Stomach (tissue), 4 donors: ENCODE results near the gene PTPRM.

ENCODE experiments used
- CTCF ChIP-seq, 7 experiments: fragments of 450-650 bp in 4 of 7; fragments of 200-600 bp in 3 of 7; sonication (generic) in 3 of 7; IDR thresholded peaks; one replicate each; pipeline ENCODE4 v1.5.1; 2016 to 2019; ENCODE audit warnings: antibody characterized with exemption in 7 of 7, control low read depth in 2 of 7, mild to moderate bottlenecking in 1 of 7
- POLR2A ChIP-seq, 4 donors: fragments of 450-650 bp; IDR thresholded peaks; one replicate each; pipeline ENCODE4 v1.6.1; 2016; ENCODE audit warnings: antibody characterized with exemption in 4 of 4, control low read depth in 2 of 4, mild to moderate bottlenecking in 1 of 4, moderate library complexity in 1 of 4
- POLR2AphosphoS5 ChIP-seq, 3 donors: sonication (generic); formaldehyde crosslinking; IDR thresholded peaks; one replicate each; pipeline ENCODE4 v1.6.1; 2016; ENCODE audit warnings: antibody characterized with exemption in 3 of 3

DNA sequence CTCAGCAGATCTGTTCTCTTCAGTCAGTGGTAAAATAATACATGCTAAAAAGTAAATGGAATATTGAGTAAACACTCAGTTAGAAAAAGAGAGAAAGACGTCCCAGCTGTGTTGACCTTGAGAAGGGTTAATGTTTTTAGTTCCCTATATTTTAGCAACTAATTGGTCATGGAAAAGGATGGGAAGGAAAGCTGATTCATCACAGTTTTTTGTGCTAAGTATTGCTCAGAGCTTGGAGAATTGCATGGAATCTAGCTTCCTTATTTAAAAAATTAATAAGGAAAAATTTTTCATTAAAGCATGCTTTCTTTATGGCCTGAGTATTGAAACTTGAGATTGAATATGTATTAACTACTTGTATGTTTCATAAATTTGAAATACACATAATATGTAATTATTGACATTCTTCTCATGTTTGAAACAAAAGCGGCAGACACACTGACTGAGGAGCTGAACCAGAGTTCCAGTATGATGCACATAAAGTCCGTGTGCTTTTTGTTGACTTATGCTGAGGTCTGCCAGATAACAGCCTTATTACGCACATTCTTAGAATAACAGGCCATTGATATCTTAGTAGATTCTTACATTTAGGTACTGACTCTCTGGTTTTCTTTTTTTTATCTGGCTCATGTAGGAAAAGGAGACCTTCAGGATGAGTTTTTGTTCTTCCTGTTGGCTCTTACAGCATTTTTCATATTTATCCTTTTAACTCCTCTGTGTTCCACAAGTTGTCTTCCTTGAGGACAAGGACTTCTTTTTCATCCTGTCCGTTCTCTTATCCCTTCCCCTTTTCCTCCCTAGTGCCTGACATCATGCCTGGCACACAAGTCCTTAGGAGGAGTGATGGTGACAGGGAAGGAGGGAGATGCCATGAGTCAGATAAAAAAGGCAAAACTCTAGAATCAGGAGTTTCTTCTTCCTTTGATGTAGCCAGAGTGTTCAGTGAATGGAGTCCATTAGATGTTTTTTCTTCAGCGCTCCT is 194.1 kb downstream of the PTPRM start:
- no peak for TF ChIP-seq CTCF (IDR thresholded peaks at IDR 0.05)
- TF ChIP-seq POLR2A (IDR thresholded peaks at IDR 0.05): no peak
- peak in 1 of 3 donors; percentile 8 for TF ChIP-seq POLR2AphosphoS5 (IDR thresholded peaks at IDR 0.05)
